ENCODE results near the gene SURF2.
"Not testable (repeated sequence)": the region's sequence is repeated elsewhere in the genome, so short reads cannot be mapped to it uniquely, and the experiment has no call there.

The SURF2 gene

DNA sequence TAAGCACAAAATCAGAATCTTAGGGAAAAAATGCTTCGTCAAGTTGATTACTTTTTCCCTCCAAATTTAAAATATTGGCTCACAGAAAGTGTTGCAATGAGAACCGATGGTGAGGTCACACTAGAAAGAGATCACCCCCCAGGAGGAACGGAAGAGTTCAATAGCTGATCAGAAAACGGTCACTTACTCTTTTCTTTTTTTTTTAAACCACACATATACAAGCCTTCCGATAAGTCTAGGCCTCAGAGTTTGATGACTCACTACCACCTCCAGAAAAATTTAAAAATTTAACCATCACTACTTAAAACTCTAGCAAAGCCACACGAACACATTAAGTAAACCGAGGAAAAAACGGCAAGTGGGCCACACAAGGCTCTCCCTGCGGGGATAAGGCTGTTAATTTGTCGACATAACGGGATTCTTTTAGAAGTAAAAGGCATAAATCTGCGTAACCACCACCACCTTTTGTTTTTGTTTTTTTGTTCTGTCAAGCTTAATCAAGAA is 18.3 kb downstream of the SURF2 start:
- in situ Hi-C loops (cut with MboI; ENCODE audit: low sequenced_read_pairs, unreplicated experiment): no loop called here
- TF ChIP-seq, protein P1, sequence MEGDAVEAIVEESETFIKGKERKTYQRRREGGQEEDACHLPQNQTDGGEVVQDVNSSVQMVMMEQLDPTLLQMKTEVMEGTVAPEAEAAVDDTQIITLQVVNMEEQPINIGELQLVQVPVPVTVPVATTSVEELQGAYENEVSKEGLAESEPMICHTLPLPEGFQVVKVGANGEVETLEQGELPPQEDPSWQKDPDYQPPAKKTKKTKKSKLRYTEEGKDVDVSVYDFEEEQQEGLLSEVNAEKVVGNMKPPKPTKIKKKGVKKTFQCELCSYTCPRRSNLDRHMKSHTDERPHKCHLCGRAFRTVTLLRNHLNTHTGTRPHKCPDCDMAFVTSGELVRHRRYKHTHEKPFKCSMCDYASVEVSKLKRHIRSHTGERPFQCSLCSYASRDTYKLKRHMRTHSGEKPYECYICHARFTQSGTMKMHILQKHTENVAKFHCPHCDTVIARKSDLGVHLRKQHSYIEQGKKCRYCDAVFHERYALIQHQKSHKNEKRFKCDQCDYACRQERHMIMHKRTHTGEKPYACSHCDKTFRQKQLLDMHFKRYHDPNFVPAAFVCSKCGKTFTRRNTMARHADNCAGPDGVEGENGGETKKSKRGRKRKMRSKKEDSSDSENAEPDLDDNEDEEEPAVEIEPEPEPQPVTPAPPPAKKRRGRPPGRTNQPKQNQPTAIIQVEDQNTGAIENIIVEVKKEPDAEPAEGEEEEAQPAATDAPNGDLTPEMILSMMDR (IDR thresholded peaks at IDR 0.05; ENCODE audit: borderline replicate concordance, control extremely low read depth, extremely low read depth, insufficient read depth, missing control alignments): no peak
- no peak for DNase-seq (ENCODE audit: low spot score)

DNA sequence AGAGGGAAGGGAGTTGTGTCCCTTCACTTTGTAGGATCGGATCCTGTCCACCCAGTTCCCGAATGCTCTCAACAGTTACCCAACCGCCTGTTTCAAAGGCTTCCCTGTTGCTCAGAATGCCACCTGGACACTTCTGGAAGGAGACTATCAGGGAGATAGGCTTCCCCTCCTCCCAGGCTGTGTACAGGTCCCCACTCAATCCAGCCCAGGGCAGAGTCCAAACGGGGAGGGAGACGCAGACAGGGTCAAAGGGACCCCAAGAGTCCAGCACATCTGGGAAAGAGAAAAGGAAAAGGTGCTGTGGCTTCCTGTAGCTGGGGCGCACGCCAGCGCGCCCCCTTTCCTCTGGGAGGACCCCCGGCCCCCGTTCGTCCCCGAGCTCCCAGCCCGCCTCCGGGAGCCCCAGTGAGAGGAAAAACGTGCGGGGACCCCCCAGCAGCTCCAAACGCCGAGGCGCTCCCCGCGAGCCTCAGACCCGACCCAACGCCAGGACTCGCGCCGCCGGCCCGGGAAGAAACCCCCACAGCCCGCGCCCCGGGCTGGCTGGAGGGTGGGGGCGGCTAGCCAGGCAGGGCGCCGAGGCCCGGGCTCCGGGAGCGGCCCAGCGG is 18.9 kb downstream of the SURF2 start:
- in situ Hi-C loops (cut with MboI; ENCODE audit: low sequenced_read_pairs, unreplicated experiment): no loop called here
- DNase-seq (ENCODE audit: low spot score): peak; percentile 65

DNA sequence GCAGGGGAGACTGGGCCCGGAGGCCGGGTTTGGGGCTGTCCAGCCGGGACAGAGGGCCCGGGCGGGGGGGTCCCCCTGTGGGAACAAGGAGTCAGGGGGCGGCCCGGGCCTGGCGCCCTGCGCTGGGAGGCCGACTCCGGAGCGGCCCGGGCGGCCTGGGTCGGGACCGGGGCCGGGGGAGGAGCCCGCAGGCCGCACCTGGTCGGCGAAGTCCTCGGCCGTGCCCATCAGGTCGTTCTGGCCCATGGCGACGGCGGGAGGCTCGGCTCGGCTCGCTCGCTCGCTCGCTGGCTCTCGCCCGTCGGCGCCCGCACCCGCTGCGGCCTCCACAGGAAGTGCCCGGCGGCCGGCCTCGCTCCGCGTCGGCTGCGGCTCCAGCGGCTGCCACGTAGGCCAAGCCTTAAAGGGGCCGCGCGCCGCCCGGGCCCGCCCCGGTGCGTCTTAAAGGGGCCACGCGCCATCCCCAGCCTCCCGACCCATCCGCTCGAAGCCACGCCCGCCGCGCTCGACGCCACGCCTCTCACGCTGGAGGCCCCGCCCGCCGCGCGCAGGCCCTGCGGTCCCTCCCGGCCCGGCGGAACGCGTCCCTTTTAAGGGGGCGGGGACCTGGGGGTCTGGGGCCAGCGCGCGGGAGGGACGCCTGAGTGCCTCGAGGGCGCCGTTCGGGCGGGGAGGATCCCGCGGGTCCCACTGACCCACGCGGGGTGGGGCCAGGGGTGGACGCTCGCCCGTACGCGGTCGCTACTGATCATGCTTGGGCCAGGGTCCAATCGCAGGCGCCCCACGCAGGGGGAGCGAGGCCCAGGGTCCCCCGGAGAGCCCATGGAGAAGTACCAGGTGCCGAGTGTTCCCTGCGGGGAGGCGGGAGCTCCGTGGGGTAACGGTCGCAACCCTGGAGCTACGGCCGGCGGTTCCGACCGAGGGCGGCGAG is 19.6 kb downstream of the SURF2 start, which contains the start of the genes STKLD1 and SURF4:
TSS of gene STKLD1 (plus strand) at position 643 of the 931 bp plus-strand sequence. CDS start at position 751, 108 bp downstream.
TSS of gene SURF4 (minus strand) at position 337 of the 931 bp plus-strand sequence. CDS start at position 246, 91 bp downstream.
- in situ Hi-C loops (cut with MboI; ENCODE audit: low sequenced_read_pairs, unreplicated experiment): no loop called here
- TF ChIP-seq, protein P1 (IDR thresholded peaks at IDR 0.05; ENCODE audit: borderline replicate concordance, control extremely low read depth, extremely low read depth, insufficient read depth, missing control alignments): no peak
- DNase-seq (ENCODE audit: low spot score): peak; percentile 100

More for the DNA sequence above, 18.9 kb downstream of the SURF2 start:
- TF ChIP-seq, protein P1 (IDR thresholded peaks at IDR 0.05; ENCODE audit: borderline replicate concordance, control extremely low read depth, extremely low read depth, insufficient read depth, missing control alignments): no peak

DNA sequence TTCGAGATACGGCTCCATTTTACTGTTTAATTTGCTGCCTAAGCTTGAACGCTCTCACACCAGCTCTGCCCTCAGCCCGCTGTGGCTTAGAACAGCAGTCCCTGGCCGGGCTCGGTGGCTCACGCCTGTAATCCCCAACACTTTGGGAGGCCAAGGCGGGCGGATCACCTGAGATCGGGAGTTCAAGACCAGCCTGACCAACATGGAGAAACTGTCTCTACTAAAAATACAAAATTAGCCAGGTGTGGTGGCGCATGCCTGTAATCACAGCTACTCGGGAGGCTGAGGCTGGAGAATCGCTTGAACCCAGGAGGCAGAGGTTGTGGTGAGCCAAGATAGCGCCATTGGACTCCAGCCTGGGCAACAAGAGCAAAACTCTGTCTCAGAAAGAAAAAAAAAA is 20.9 kb downstream of the SURF2 start:
- in situ Hi-C loops (cut with MboI; ENCODE audit: low sequenced_read_pairs, unreplicated experiment); DNase-seq (ENCODE audit: low spot score): not testable (repeated sequence)

DNA sequence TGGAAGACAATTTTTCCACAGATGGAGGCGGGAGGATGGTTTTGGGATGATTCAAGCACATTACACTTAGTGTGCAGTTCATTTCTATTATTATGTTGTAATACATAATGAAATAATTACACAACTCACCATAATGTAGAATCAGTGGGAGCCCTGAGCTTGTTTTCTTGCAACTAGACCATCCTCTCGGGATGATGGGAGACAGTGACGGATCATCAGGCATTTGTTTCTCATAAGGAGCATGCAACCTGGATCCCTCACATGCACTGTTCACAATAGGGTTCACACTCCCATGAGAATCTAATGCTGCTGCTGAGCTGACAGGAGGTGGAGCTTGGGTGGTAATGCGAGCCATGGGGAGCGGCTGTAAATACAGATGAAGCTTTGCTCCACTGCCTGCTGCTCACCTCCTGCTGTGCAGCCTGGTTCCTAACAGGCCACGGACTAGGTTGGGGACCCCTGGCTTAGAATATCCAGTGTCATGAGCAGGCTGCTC is 21.4 kb downstream of the SURF2 start:
- DNase-seq (ENCODE audit: low spot score): no peak
- in situ Hi-C loops (cut with MboI; ENCODE audit: low sequenced_read_pairs, unreplicated experiment): no loop called here
- TF ChIP-seq, protein P1 (IDR thresholded peaks at IDR 0.05; ENCODE audit: borderline replicate concordance, control extremely low read depth, extremely low read depth, insufficient read depth, missing control alignments): no peak

DNA sequence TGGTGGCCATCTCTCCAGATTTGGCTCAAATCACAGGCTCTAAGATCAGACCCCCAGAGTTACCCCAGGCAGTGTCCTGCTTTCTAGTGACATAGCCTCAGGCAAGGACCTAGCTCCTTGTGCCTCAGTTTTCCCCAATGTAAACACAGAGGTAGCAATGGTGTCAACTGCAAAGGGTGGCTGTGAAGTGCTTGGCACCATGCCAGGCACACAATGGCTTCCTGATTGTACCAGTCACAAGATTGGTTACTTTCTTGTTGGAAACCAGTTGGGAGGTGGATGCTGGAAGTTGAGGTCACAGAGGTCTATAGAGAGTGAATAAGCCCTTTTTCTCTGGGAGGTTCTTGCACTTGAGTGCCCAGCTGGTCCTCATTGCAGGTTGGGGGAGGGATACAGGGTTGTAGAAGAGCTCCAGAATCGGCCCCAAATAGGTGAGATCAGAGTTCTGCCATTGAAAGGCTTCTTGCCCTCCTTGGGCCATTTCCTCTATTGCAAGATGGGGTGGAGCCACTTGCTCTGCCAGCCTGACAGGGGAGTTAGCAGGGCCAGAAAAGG is 22.1 kb downstream of the SURF2 start:
- in situ Hi-C loops (cut with MboI; ENCODE audit: low sequenced_read_pairs, unreplicated experiment): no loop called here
- TF ChIP-seq, protein P1 (IDR thresholded peaks at IDR 0.05; ENCODE audit: borderline replicate concordance, control extremely low read depth, extremely low read depth, insufficient read depth, missing control alignments): no peak
- DNase-seq (ENCODE audit: low spot score): no peak

All from GM13976 (cell line).